WERI-Rb-1 (cell line): ENCODE data around the gene CDK10.

Experiments
- DNase-seq: peaks from one replicate; pipeline ENCODE4 v3.0.0-alpha.2; 2020
- H3K27ac ChIP-seq: fragments of 250-450 bp; sonication (Bioruptor Pico); 2 replicates; pipeline ENCODE4 v1.5.1; 2020; ENCODE audit warnings: mild to moderate bottlenecking, moderate library complexity
- H3K27me3 ChIP-seq: fragments of 250-450 bp; sonication (Bioruptor Pico); 2 replicates; pipeline ENCODE4 v1.5.1; 2021; ENCODE audit warnings: mild to moderate bottlenecking, low read depth, moderate library complexity; ENCODE audit not compliant: insufficient read depth, severe bottlenecking
- H3K36me3 ChIP-seq: fragments of 250-450 bp; sonication (Bioruptor Pico); 2 replicates; pipeline ENCODE4 v1.5.1; 2020; ENCODE audit warnings: mild to moderate bottlenecking, moderate library complexity
- H3K4me3 ChIP-seq: 2 replicates; pipeline ENCODE4 v1.5.1; 2011; ENCODE audit warnings: low read depth, mild to moderate bottlenecking, control low read depth, low read length
- H3K9me3 ChIP-seq: fragments of 250-450 bp; sonication (Bioruptor Pico); 2 replicates; pipeline ENCODE4 v1.5.1; 2021; ENCODE audit warnings: mild to moderate bottlenecking, moderate library complexity; ENCODE audit not compliant: severe bottlenecking
- CTCF ChIP-seq: IDR thresholded peaks from 2 replicates; pipeline ENCODE4 v1.5.1; 2011; ENCODE audit warnings: low read depth, mild to moderate bottlenecking, control low read depth, inconsistent platforms, low read length

Gene CDK10

GRCh38 chr16:89653656-89654295 is 32.7 kb upstream of the CDK10 start:
- H3K27ac ChIP-seq: no peak overlapping the region
- H3K27me3 ChIP-seq: no peaks in the 10 kb centered on the region
- no peak for TF ChIP-seq CTCF
- no peak for DNase-seq
- H3K4me3 ChIP-seq: no peak overlapping the region
- H3K9me3 ChIP-seq: no peaks in the 10 kb centered on the region
- H3K36me3 ChIP-seq: no peaks in the 10 kb centered on the region

DNA sequence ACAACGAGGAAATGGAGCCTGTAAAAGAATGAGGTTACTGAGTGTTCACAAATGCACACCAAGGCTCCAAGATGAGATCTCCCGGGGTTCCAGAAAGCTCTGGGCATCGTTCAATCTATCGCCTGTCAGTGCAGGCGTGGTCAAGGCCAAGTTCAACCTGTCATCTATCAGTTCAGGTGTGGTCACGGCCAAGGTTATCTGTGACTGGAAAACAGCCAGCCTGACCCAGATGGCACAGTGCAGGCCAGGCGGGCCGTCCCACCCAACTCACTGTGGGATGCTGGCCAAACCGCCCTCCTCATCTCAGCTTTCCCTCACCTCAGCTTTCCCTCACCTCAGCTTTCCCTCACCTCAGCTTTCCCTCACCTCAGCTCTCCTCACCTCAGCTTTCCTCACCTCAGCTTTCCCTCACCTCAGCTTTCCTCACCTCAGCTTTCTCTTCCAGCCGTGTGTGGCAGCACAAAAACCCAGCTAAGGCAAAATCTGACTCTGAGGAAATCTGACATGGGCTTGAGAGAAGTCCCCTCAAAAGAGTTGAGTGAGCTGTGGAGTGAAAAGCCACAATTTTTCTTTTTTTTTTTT is 31.3 kb upstream of the CDK10 start:
- H3K9me3 ChIP-seq: no peaks in the 10 kb centered on the region
- H3K4me3 ChIP-seq: no peak overlapping the region
- H3K27ac ChIP-seq: no peak overlapping the region
- TF ChIP-seq CTCF: no peak
- H3K36me3 ChIP-seq: peaks cover 5% of the 10 kb centered on the region
- DNase-seq: no peak
- H3K27me3 ChIP-seq: no peaks in the 10 kb centered on the region

DNA sequence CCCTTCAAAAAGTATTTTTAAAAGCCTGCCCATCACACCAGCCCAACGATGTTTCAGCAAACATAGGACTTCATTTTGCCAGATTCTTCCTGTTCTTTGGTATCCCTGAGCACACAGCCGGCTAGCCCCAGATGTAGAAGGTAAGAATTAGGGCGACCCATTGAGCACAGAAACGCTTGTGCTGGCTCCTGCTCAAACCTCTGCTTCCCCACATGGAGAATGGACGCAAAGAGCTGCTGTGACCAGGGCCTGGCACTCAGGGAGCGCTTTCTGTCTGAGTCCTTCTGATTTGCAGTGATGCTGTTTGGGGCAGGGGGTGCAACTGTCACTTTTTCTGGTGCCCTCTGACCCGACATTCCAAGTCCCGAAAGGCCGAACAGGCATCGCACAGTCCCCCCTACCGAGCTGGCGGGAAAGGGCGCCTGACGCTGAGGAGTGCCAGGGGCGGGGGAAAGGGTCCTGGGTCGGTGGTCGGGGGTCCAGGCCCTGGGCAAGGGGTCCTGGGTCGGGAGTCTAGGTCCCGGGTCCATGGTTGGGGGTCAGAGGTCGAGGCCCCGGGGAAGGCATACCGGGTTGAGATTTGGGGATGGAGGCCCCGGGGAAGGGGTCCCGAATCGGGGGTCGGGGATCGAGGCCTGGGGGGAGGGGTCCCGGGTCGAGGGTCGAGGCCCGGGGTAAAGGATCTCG is 29.9 kb upstream of the CDK10 start:
- Histone ChIP-seq H3K4me3 (peak overlapping the region; percentile 64), H3K27ac (no peak overlapping the region), H3K27me3 (no peaks in the 10 kb centered on the region), H3K36me3 (peaks cover 19% of the 10 kb centered on the region), H3K9me3 (no peaks in the 10 kb centered on the region)
- no peak for TF ChIP-seq CTCF
- DNase-seq: no peak

DNA sequence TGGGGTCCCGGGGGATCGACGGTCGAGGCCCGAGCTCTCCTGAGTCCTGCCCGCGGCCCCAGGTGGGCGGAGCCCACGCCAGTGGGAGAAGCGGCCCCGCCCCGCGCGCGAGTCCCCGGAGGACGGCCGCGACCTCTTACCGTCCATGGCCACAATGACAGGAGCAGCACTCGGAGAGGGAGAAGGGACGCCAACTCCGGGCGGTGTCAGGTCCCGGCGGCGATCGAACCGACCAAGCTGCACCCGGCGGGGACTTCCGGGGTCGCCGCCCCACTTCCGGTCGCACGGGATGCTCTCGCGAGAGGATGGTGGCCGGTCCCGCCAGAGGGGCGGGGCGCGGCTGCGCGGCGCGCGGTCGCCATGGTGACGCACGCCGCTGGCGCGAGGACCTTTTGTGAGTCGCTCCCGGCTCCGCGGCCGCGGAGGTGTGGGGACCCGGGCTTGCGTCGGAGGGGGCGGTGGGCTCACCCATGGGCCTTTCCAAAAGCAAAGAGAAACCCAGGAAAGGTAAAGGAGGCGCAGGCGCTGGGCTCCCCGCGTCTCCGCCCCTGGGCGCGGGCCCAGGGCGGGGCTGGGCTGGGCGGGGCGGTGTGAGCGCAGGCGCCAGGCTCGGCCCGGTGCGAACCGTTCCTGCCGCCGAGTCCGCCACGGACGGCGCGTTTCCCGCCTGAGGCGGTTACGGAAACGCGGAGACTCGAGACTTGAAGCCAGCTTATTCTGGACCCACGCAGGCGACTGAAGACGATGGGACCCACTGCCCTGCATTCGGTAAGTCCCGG is 28.9 kb upstream of the CDK10 start, which contains the start of the genes CHMP1A and SPATA33:
Gene CHMP1A (minus strand): TSS at position 267 of the 779 bp plus-strand sequence. CDS start 120 bp downstream, at position 147.
Gene SPATA33 (plus strand): TSS at position 395 of the 779 bp plus-strand sequence. CDS start 76 bp downstream, at position 471.
- peak within 1 kb of the TSS; percentile 64 for H3K4me3 ChIP-seq
- H3K27ac ChIP-seq: peak within 1 kb of the TSS; percentile 79
- no peaks in the 10 kb centered on the region for H3K9me3 ChIP-seq
- no peaks in the 10 kb centered on the region for H3K27me3 ChIP-seq
- H3K36me3 ChIP-seq: peaks cover 23% of the 10 kb centered on the region
- TF ChIP-seq CTCF: no peak
- peak; percentile 72 for DNase-seq

- Histone ChIP-seq H3K4me3 (peak overlapping the region; percentile 64), H3K36me3 (peaks cover 23% of the 10 kb centered on the region), H3K27me3 (no peaks in the 10 kb centered on the region), H3K27ac (peak overlapping the region; percentile 79), H3K9me3 (no peaks in the 10 kb centered on the region)
- TF ChIP-seq CTCF: no peak
- DNase-seq: no peak
These were observed 28.1 kb upstream of the CDK10 start for GRCh38 chr16:89658221-89658879.
